Gastrocnemius medialis (tissue), 4 donors: ENCODE measurements around the gene PRKCA. TPM values are rescaled to one million over a fixed set of nuclear protein-coding genes. Genes with fewer than 3 reads are reported as not detected.

ENCODE experiments used
- ATAC-seq, 2 donors: fragments of 150-250 bp; one replicate each; pipeline ENCODE4 v1.9.1; 2016
- DNase-seq, 2 donors: peaks; one replicate each; pipeline ENCODE4 v3.0.0-alpha.2; 2019
- H3K27ac ChIP-seq, 4 donors: fragments of 200-600 bp; sonication (generic); 1 replicate in 1 of 4; 2 replicates in 3 of 4; pipeline ENCODE4 v1.5.1; 2016 to 2018; ENCODE audit warnings: mild to moderate bottlenecking in 2 of 4, moderate library complexity in 1 of 4
- H3K27me3 ChIP-seq, 3 donors: fragments of 200-600 bp; sonication (generic) in 2 of 3; 1 replicate in 1 of 3; 2 replicates in 2 of 3; pipeline versions ENCODE4 v1.5.1 to v1.6.0; 2016 to 2019; ENCODE audit warnings: mild to moderate bottlenecking in 1 of 3, moderate library complexity in 1 of 3
- H3K36me3 ChIP-seq, 2 donors: fragments of 200-600 bp; sonication (generic) in 1 of 2; one replicate each; pipeline ENCODE4 v1.5.1; 2017 to 2018
- H3K4me1 ChIP-seq, 2 donors: fragments of 200-600 bp; sonication (generic) in 1 of 2; one replicate each; pipeline ENCODE4 v1.5.1; 2016 to 2017; ENCODE audit warnings: mild to moderate bottlenecking in 2 of 2
- H3K4me3 ChIP-seq, 4 donors: fragments of 200-600 bp; sonication (generic) in 3 of 4; 1 replicate in 1 of 4; 2 replicates in 3 of 4; pipeline ENCODE4 v1.5.1; 2016 to 2019; ENCODE audit warnings: mild to moderate bottlenecking in 2 of 4
- H3K9me3 ChIP-seq, 3 donors: fragments of 200-600 bp; sonication (generic) in 2 of 3; 1 replicate in 1 of 3; 2 replicates in 2 of 3; pipeline ENCODE4 v1.5.1; 2016 to 2019
- CTCF ChIP-seq, 5 experiments: fragments of 450-650 bp in 3 of 5; fragments of 200-600 bp in 2 of 5; sonication (generic) in 2 of 5; IDR thresholded peaks in 4 of 5; conservative IDR thresholded peaks in 1 of 5; 1 replicate in 4 of 5; 2 replicates in 1 of 5; pipeline ENCODE4 v1.5.1; 2016 to 2019; ENCODE audit warnings: antibody characterized with exemption in 5 of 5, mild to moderate bottlenecking in 3 of 5, moderate library complexity in 3 of 5
- POLR2A ChIP-seq, 2 donors: fragments of 450-650 bp; IDR thresholded peaks; one replicate each; pipeline ENCODE4 v1.6.1; 2017; ENCODE audit warnings: antibody characterized with exemption in 2 of 2, mild to moderate bottlenecking in 2 of 2, moderate library complexity in 2 of 2
- in situ Hi-C, 4 donors: fragments of 200-750 bp; cut with MboI; loops; one replicate each; pipeline versions ENCODE4 v1.15.0 to v1.8.0; 2017; ENCODE audit warnings: low sequenced_read_pairs in 4 of 4
- intact Hi-C: fragments of 100-400 bp; cut with DNase I; formaldehyde crosslinking; loops from one replicate; pipeline ENCODE4 v1.15.1; 2023; ENCODE audit warnings: low total_unique reads
- total RNA-seq, 4 donors: library from RNA; depleted of rRNA; stranded (reverse); fragments of >200 nt; gene quantifications; one replicate each; pipeline versions ENCODE4 v1.1.0 to v1.2.3, GENCODE V29; 2016

The PRKCA gene
- total RNA-seq, 4 donors from 2014 or later = 7.6 to 16.8 (median 11.1) TPM

GRCh38 chr17:66526827-66527226, 224.4 kb downstream of the PRKCA start:
- H3K4me3 ChIP-seq = no peak overlapping the region
- in situ Hi-C loops (no loop called here), intact Hi-C loops (no loop called here)
- no peak overlapping the region for H3K27ac ChIP-seq
- H3K27me3 ChIP-seq = no peaks in the 10 kb centered on the region
- TF ChIP-seq CTCF (IDR thresholded peaks at IDR 0.05 in 4 of 5, conservative IDR thresholded peaks at IDR 0.05 in 1 of 5) (no peak), POLR2A (IDR thresholded peaks at IDR 0.05) (no peak)
- no peaks in the 10 kb centered on the region for H3K9me3 ChIP-seq
- peaks cover 15 to 17% of the 10 kb centered on the region in 2 donors for H3K4me1 ChIP-seq
- no peak for ATAC-seq
- no peak for DNase-seq
- no peaks in the 10 kb centered on the region for H3K36me3 ChIP-seq

- Histone ChIP-seq H3K27ac (no peak overlapping the region), H3K27me3 (no peaks in the 10 kb centered on the region), H3K4me1 (peaks cover 15 to 17% of the 10 kb centered on the region in 2 donors), H3K9me3 (no peaks in the 10 kb centered on the region), H3K4me3 (no peak overlapping the region), H3K36me3 (no peaks in the 10 kb centered on the region)
- in situ Hi-C loops = no loop called here
- DNase-seq (no peak), ATAC-seq (no peak)
- intact Hi-C loops = no loop called here
- TF ChIP-seq POLR2A (IDR thresholded peaks at IDR 0.05) (no peak), CTCF (IDR thresholded peaks at IDR 0.05 in 4 of 5, conservative IDR thresholded peaks at IDR 0.05 in 1 of 5) (no peak)
Observed at GRCh38 chr17:66527335-66527734, 224.9 kb downstream of the PRKCA start.

- ATAC-seq (no peak), DNase-seq (no peak)
- H3K27ac ChIP-seq = no peak overlapping the region
- intact Hi-C loops = no loop called here
- no peaks in the 10 kb centered on the region for H3K27me3 ChIP-seq
- in situ Hi-C loops = no loop called here
- no peak for TF ChIP-seq POLR2A (IDR thresholded peaks at IDR 0.05)
- TF ChIP-seq CTCF (IDR thresholded peaks at IDR 0.05 in 4 of 5, conservative IDR thresholded peaks at IDR 0.05 in 1 of 5) = no peak
- H3K36me3 ChIP-seq = no peaks in the 10 kb centered on the region
- H3K4me1 ChIP-seq = no peaks in the 10 kb centered on the region
- no peak overlapping the region for H3K4me3 ChIP-seq
- H3K9me3 ChIP-seq = no peaks in the 10 kb centered on the region
Observed at GRCh38 chr17:66531851-66532295, 229.5 kb downstream of the PRKCA start.

- TF ChIP-seq POLR2A (IDR thresholded peaks at IDR 0.05) (no peak), CTCF (IDR thresholded peaks at IDR 0.05 in 4 of 5, conservative IDR thresholded peaks at IDR 0.05 in 1 of 5) (no peak)
- no peak overlapping the region for H3K4me3 ChIP-seq
Observed at GRCh38 chr17:66533572-66533971, 231.2 kb downstream of the PRKCA start.

GRCh38 chr17:66533986-66534385, 231.6 kb downstream of the PRKCA start:
- no peak overlapping the region for H3K4me3 ChIP-seq
- no peak for ATAC-seq
- no peaks in the 10 kb centered on the region for H3K9me3 ChIP-seq
- TF ChIP-seq CTCF (IDR thresholded peaks at IDR 0.05 in 4 of 5, conservative IDR thresholded peaks at IDR 0.05 in 1 of 5) (no peak), POLR2A (IDR thresholded peaks at IDR 0.05) (no peak)
- in situ Hi-C loops (no loop called here), intact Hi-C loops (no loop called here)
- no peaks in the 10 kb centered on the region for H3K36me3 ChIP-seq
- H3K27me3 ChIP-seq = no peaks in the 10 kb centered on the region
- no peaks in the 10 kb centered on the region for H3K4me1 ChIP-seq
- DNase-seq = no peak
- no peak overlapping the region for H3K27ac ChIP-seq

More at GRCh38 chr17:66533572-66533971, 231.2 kb downstream of the PRKCA start:
- intact Hi-C loops = no loop called here
- H3K4me1 ChIP-seq = no peaks in the 10 kb centered on the region
- H3K27ac ChIP-seq = no peak overlapping the region
- H3K9me3 ChIP-seq = no peaks in the 10 kb centered on the region
- no peaks in the 10 kb centered on the region for H3K27me3 ChIP-seq
- no peaks in the 10 kb centered on the region for H3K36me3 ChIP-seq
- in situ Hi-C loops = no loop called here
- ATAC-seq (no peak), DNase-seq (no peak)
